Right lobe of liver (tissue), 6 donors: ENCODE measurements around the gene C1QTNF7. TPM values are rescaled to one million over a fixed set of nuclear protein-coding genes. Genes with fewer than 3 reads are reported as not detected.

Source experiments
- ATAC-seq, 4 donors: fragments of 200-7000 bp; cut with Tn5 transposase; one replicate each; pipeline ENCODE4 v1.9.1; 2020; ENCODE audit warnings: mild to moderate bottlenecking in 4 of 4, moderate library complexity in 4 of 4
- DNase-seq, 3 donors: peaks; one replicate each; pipeline ENCODE4 v3.0.0-alpha.2; 2020
- H3K27ac ChIP-seq, 3 donors: fragments of 200-600 bp; one replicate each; pipeline ENCODE4 v1.8.0; 2022
- H3K27me3 ChIP-seq, 2 donors: fragments of 200-600 bp; one replicate each; pipeline ENCODE4 v1.8.0; 2022
- H3K36me3 ChIP-seq, 4 donors: fragments of 200-600 bp; sonication (generic) in 1 of 4; one replicate each; pipeline versions ENCODE4 v1.5.1 to v1.8.0; 2017 to 2022; ENCODE audit warnings: control low read depth in 1 of 4
- H3K4me1 ChIP-seq, 4 donors: fragments of 200-600 bp; sonication (generic) in 1 of 4; one replicate each; pipeline versions ENCODE4 v1.5.1 to v1.8.0; 2017 to 2022; ENCODE audit warnings: control low read depth in 1 of 4
- H3K4me3 ChIP-seq, 3 donors: fragments of 200-600 bp; one replicate each; pipeline ENCODE4 v1.8.0; 2022
- H3K9me3 ChIP-seq, 4 donors: fragments of 200-600 bp; sonication (generic) in 1 of 4; one replicate each; pipeline versions ENCODE4 v1.5.1 to v1.8.0; 2017 to 2022; ENCODE audit warnings: control low read depth in 1 of 4
- POLR2A ChIP-seq: fragments of 450-650 bp; IDR thresholded peaks from one replicate; pipeline ENCODE4 v1.6.1; 2017; ENCODE audit warnings: antibody characterized with exemption, mild to moderate bottlenecking
- WGBS: methylation state at CpG from one replicate; pipeline ENCODE4 v1.1.6; 2018; ENCODE audit warnings: low coverage, low lambda C conversion rate; ENCODE audit not compliant: insufficient coverage; ENCODE audit errors: missing lambda C conversion rate; 5-methylcytosine and 5-hydroxymethylcytosine counted together
- intact Hi-C, 2 donors: fragments of 100-400 bp; cut with DNase I; formaldehyde crosslinking; loops; one replicate each; pipeline versions ENCODE4 v1.11.2 to v1.14.1; 2022
- small RNA-seq, 2 experiments: library from RNA; depleted of rRNA; stranded (forward); fragments of <200 nt; gene quantifications; one replicate each; pipeline ENCODE3, GENCODE V24; 2016
- total RNA-seq, 6 experiments: library from RNA; depleted of rRNA in 2 of 6; stranded (reverse); fragments of >200 nt in 2 of 6; fragmentation: NEBNext Ultra II Directional in 3 of 6; extraction: Animal tissue kit (Norgen Biotek cat#: 25700) in 3 of 6; gene quantifications; one replicate each; pipeline versions ENCODE4 v1.1.0 to v1.2.4, GENCODE V29; 2016 to 2023
- TF ChIP-seq, protein P1 (sequence below), 4 donors: fragments of 200-600 bp in 3 of 4; fragments of 450-650 bp in 1 of 4; IDR thresholded peaks; one replicate each; pipeline versions ENCODE4 v1.5.1 to v1.8.0; 2016 to 2022; ENCODE audit warnings: antibody characterized with exemption in 4 of 4, mild to moderate bottlenecking in 2 of 4
- donor health status: DM: no; HTN: yes; CAD: no.
- donor health status: DM: no; HTN: no; CAD: no.
- donor health status: DM: no; HTN: no; CAD: no.
- donor health status: DM: no; HTN: yes; CAD: no.
- donor health status: DM: no; HTN: yes; CAD: no.

The C1QTNF7 gene
- total RNA-seq, 6 experiments from 2014 or later: 0.15 to 1.2 (median 0.27) TPM

DNA sequence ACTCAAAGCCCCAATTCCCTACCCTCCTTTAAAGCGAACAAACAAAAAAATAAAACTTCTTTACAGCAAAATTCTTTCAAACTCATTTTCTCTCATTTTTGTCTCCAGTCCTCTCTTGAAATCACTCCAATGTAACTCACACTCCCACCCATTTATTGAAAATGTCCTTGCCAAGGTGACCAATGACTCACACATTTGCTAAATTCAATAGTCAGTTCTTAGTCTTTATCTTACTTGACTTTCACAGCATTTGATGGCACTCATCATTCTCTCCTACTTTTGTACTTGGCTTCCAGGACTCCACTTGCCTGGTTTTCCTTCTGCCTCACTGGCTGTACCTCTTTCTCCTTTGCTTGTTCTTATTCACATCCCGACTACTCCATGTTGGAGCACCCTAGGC is 61.7 kb downstream of the C1QTNF7 start:
- Histone ChIP-seq H3K4me3 (no peak overlapping the region), H3K9me3 (no peaks in the 10 kb centered on the region), H3K4me1 (no peaks in the 10 kb centered on the region), H3K27ac (no peak overlapping the region), H3K36me3 (no peaks in the 10 kb centered on the region), H3K27me3 (no peaks in the 10 kb centered on the region)
- intact Hi-C loops: no loop called here
- DNase-seq (no peak), ATAC-seq (no peak)
- 95% methylated on average over 2 of the region's 2 CpGs for WGBS
- TF ChIP-seq, protein P1, sequence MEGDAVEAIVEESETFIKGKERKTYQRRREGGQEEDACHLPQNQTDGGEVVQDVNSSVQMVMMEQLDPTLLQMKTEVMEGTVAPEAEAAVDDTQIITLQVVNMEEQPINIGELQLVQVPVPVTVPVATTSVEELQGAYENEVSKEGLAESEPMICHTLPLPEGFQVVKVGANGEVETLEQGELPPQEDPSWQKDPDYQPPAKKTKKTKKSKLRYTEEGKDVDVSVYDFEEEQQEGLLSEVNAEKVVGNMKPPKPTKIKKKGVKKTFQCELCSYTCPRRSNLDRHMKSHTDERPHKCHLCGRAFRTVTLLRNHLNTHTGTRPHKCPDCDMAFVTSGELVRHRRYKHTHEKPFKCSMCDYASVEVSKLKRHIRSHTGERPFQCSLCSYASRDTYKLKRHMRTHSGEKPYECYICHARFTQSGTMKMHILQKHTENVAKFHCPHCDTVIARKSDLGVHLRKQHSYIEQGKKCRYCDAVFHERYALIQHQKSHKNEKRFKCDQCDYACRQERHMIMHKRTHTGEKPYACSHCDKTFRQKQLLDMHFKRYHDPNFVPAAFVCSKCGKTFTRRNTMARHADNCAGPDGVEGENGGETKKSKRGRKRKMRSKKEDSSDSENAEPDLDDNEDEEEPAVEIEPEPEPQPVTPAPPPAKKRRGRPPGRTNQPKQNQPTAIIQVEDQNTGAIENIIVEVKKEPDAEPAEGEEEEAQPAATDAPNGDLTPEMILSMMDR (IDR thresholded peaks at IDR 0.05): no peak
- TF ChIP-seq POLR2A: no peak

DNA sequence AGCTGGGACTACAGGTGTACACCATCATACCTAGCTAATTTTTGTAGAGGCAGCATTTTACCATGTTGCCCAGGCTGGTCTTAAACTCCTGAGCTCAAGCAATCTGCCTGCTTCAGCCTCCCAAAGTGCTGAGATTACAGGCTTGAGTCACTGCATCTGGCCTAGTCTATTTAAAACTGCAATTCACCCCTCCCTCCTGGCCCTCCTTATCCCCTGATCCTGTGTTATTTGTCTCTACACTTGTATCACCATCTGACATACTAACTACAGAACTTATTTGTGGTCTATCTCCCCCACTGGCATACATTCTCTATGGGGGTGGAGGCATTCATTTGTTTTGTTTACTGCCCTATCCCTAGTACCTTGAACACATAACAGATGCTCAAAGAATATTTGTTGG is 65.6 kb downstream of the C1QTNF7 start:
- intact Hi-C loops: no loop called here
- H3K27ac ChIP-seq: no peak overlapping the region

GRCh38 chr4:15495621-15496020 is 67.8 kb downstream of the C1QTNF7 start:
- ATAC-seq (no peak), DNase-seq (no peak)
- TF ChIP-seq, protein P1 (IDR thresholded peaks at IDR 0.05): no peak
- TF ChIP-seq POLR2A: no peak
- no peaks in the 10 kb centered on the region for H3K27me3 ChIP-seq
- no peak overlapping the region for H3K4me3 ChIP-seq
- no peaks in the 10 kb centered on the region for H3K36me3 ChIP-seq
- no peak overlapping the region for H3K27ac ChIP-seq
- no peaks in the 10 kb centered on the region for H3K9me3 ChIP-seq
- intact Hi-C loops: no loop called here
- WGBS: 43% methylated on average over 1 of the region's 1 CpG
- no peaks in the 10 kb centered on the region for H3K4me1 ChIP-seq

More for the DNA sequence above, 65.6 kb downstream of the C1QTNF7 start:
- no peak overlapping the region for H3K4me3 ChIP-seq
- no peaks in the 10 kb centered on the region for H3K27me3 ChIP-seq
- TF ChIP-seq, protein P1 (IDR thresholded peaks at IDR 0.05): no peak
- no peak for TF ChIP-seq POLR2A
- H3K36me3 ChIP-seq: no peaks in the 10 kb centered on the region
- no peaks in the 10 kb centered on the region for H3K9me3 ChIP-seq
- no peak for DNase-seq
- H3K4me1 ChIP-seq: no peaks in the 10 kb centered on the region
- no peak for ATAC-seq

Small RNA genes lying within 50 kb of the gene (small RNA-seq; reads per million reads assigned to genes)
- 0 reads per million in 2 experiments for gene AC007016.1

Other genes starting within 250 kb of the C1QTNF7 start
- gene CC2D2A, start 41.8 kb downstream of the C1QTNF7 start, total RNA-seq: 1 to 10 TPM; 1.7 to 6.5 (median 3.2) TPM
- 10 to 100 TPM; 38.3 to 59.5 (median 46.8) TPM for gene FBXL5, start 227.3 kb downstream of the C1QTNF7 start, total RNA-seq